NCI-H2196 treated with DMSO at 0.1 percent for 48 hours (cell line): ENCODE measurements around the gene SDCBP2.

Experiments
- DNase-seq: peaks from one replicate; lab custom pipeline; 2025; ENCODE audit not compliant: unreplicated experiment; lab: John Stamatoyannopoulos, UW

SDCBP2 gene, protein sequence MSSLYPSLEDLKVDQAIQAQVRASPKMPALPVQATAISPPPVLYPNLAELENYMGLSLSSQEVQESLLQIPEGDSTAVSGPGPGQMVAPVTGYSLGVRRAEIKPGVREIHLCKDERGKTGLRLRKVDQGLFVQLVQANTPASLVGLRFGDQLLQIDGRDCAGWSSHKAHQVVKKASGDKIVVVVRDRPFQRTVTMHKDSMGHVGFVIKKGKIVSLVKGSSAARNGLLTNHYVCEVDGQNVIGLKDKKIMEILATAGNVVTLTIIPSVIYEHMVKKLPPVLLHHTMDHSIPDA

DNA sequence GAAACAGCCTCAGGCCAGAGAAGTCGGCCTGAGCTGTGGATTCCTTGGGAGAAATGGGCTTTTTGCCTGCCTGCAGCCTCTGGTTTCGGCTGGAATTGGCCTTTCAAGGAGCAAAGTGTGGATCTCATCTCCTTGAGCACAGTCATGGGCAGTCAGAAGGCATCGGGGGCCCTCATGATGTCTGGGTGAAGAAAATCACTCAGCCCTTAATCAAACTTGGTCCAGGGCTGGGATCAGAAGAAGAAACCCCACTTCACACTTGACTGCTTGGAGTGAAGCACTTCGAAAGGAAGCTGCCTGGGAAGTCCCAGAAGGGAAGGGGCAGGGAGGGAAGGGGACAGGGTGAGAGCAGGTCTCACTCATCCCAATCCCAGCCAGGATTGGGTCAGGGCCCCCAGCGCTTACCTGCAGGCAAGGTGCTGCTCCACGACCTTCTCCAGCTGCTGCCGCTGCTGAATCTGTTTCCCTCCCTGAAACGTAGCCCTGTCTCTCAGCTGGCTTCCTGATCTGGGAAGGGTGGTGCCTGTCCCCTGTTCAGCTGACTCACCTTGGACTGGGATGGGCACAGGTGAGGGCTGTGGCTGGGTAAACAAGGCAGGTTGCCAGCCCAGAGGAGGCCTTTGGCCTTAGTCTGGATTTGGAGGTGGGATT, at the start of gene SDCBP2:
Gene SDCBP2 (minus strand): TSS at position 460 of the 651 bp plus-strand sequence. CDS start 8,723 bp downstream, outside the sequence.
- DNase-seq: no peak

DNA sequence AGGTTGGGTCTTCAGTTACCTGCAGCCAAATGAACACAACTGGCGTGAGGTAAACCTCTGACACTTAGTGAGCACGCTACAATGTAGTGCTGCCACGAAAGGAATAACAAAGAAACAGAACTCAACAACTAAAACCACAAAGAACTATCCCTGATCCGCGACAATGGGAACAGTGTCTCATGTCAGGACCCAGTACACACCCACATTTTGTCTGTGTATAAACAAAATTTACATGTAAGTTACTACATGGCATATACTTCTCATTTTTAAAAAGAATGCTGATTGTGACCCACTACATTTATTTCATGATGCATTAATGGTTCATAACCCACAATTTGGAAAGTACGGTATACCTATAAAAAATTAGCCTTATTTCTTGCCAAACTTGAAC, 49.8 kb upstream of the SDCBP2 start:
- DNase-seq: no peak

DNA sequence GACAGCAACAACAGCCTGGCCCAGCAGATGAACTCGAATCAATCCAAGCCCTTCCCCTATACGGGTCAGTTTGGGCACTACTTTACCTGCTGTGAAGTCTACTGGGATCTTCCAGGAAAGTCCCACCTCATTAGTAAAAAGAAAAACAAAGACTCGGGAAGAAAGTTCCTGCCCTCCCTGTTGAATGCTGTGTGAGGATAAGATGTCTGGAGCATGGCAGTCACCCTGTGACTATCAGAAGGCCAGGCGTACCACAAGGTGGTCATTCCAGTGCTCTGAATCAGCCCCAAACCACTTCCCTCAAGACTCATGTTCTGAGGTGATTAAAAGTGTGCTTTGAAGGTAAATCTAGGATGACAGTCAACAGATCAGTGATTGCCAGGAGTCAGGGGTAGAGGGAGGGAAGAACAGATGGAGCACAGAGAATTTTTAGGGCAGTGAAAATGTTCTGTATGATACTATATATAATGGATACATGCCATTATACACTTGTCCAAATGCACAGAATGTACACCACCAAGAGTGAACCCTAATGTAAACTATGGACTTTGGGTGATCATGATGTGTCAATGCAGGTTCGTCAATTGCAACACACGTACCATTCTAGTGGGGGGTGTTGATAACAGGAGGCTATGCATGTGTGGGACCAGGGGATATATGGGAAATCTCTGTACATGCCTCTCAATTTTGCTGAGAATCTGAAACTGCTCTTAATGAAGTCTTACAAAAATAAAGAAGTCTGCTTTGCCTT, 49.2 kb upstream of the SDCBP2 start:
- DNase-seq: no peak

DNA sequence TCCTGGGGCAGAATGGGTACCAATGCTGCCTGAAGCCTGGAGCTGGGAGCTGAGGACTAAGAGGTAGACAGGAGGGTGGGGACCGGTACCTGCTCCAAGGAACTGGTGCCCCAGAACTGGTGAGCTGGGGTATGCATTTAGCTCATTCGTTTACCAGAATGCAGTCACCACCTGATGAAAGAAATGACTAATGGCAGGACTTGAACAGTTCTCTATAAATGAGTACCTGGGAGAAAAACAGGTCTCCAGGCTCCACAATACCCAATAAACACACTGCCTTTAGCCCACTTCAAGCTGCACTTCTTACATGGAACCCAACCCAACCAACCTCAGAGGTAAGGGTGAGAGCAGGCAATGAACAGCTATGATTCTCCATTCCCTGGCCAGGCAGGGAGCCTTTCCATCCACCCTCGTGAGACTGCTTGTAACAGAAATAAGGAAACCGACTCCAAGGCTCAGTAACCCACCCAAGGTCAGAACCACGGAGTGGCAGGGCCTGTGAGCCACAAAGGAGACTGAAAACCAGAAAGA, 48.5 kb upstream of the SDCBP2 start:
- no peak for DNase-seq

DNA sequence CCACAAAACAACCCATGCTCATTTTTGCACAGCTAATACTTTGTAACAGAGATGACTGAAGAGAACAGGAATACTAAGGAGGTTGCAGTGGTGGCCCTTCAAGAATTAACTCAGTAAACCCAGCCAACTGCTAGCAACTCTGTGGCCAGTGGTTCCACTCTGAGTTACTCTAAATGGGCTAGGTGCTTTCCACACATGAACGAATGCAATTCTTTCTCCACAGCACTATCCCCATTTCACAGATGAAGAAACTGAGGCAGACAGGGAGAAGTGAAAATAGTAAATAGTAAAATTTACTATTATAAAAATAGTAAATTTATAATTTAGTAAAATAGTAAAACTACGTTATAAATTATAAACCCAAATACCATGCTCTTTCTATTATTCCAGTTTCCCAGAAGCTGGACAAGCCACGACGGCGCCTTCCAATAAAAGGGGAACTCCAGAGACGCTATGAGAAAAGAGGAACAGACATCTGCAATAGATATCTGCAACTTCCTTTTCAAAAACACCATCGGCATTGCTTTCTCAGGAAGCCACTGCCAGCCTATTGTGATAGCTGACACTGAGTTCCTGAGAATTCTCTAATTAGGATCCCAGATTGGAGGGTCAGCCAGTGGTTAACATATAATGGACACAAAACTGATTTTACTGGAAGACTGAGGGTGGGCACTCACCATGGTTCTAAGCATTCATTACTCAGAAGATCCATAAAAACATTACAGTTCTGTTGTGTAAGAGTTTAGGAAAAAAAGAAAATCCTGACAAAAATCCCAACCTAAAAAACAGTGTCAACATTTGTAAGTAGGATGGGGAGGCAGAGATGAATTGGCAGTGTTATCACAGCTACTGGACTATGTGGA, 47.7 kb upstream of the SDCBP2 start:
- no peak for DNase-seq

DNA sequence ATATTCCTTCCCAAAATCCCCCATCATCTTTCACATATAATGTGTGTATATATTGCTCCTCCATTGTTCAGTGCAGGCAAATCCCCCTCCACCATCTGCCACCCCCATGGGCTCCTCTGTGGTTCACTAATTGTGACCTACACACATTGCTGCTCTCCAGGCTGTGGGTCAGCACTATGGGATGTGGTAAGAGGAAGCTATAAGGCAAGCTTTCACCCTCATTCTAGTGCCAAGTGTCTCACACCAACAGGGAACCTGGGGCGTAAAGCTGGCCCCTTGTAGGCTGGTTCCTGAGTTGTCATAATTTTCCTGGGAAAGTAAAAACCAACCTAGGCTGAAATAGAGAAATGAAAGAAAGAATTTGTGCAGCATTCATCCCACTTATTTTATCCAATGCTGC, 47.1 kb upstream of the SDCBP2 start:
- DNase-seq: no peak

DNA sequence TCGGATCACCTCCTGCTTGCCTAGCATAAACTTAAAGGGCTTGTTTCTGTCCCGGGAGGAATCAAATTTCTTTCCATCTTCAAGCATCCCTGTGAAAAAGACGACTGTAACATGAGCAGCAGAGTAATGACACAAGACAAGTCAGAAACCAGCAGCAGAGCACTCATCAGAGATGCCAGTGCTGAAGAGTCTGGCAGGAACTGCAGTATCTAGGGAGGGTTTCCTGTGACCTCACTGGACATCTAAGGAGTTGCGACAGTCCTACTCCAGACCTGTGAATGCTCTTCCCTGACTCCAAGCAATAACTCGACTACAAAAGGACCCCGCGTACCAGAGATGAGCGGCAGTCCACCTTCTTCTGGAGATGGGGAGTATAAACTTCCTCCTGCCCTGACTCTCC, 46.6 kb upstream of the SDCBP2 start:
- no peak for DNase-seq

DNA sequence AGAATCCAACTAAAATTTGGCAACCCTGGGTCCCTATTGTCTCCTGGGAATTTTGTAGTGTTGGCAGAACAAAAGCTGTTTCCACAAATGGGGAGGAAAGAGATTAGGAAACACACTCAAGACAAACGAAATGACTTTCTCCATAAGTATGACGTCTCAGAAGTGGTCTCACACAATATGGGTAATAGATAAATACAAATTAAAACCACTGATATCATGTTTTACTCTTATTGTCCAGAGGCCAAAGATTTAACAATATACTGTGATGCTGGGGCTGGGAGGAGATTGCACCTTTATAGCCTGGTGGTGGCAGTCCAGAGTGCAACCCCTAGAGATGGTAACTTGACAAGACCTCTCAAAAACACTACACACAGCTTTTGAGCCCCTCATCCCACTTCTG, 45.3 kb upstream of the SDCBP2 start:
- no peak for DNase-seq

DNA sequence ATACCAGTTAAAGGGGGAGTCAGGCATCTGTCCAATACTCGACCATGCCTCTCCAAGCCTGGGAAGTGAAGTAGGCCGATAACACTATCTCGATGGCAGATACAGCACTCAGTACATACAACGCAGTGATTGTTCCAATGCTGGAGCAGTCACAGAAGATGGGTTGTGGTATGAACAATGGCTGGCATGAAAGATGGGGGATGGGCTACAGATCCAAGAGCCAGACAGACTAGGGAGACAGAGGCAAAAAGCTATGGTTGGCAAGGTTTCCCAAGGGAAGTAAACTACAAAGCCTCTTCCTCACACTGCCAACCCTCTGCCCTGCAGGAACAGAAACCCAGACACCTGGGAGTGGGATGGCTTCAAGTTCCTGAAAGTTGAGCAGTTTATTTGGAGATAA, 44.7 kb upstream of the SDCBP2 start:
- DNase-seq: no peak

DNA sequence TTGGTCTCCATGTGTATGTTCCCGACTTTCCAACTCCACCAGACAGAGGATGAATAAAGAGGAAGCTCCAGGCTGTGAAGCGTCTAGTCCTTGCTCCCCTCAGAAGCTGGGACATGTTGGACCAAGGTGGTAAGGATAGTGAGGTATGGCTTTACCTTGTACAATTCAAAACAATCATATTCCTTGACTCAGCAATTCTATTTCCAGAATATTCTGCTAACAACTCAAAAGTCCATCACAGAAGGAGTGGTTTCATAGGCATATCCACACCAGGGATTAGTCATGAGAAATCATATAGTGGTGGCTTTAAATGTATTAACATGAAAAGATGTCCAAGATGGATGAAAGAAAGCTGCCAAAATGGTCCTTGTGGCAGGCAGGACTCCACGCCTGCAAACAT, 44.1 kb upstream of the SDCBP2 start:
- DNase-seq: no peak

DNA sequence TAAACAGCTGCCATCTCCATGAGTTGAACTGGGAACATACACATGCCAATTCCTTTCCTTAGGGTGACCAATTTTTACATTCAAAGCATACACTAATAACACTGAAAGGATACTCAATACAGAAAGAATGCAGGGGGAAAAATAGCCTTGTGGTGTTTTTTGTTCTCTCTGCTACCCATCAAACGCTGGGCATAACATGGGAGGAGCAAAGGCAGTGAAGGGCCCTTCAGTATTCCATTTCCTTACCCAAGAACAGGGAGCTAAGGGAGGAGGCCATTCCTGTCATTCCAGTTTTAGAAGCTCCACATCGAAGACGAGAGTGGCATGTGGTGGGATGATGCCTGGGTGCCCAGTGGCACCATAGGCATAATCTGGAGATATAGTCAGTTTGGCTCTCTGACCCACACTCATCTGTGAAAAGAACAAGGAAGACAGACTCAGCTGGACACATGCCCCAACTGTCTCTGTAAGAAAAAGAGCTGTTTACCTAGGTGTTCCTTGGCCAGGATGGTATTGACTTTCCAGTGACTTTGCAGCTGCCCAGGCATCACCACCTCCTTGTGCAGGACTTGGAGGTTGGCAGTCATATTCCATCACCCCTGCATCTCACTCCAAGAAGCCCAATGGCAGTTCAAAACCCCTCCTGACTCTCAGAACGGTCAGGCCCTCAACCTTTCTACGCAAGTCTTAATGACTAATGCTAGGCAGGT, 43.0 kb upstream of the SDCBP2 start:
- DNase-seq: no peak

DNA sequence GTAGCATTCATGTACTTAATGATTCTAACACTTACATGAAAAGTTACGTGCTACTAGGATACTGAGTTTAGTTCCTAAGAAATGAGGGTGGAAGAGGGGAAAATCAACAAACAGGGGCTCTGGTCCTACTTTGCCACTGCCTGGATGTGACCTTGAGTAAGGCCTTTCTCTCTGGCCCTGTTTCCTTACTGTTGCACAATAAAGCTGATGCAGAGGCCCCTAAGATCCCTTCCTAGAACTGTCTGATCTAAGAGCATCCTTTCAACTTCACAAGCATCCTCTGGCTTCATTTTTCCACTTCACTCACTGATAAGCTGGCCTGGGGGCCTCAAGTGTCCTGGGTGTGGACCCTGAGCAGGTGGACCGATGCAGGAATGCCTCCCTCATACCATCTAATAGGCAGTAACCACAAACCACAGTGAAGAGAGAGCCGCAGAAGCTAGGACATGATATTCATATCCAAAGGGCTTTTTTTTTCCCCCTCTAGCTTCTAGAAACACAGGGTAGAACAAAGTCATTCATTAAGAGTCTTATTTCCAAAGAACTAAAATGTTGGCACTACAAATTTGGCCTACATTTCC, 42.4 kb upstream of the SDCBP2 start:
- no peak for DNase-seq

DNA sequence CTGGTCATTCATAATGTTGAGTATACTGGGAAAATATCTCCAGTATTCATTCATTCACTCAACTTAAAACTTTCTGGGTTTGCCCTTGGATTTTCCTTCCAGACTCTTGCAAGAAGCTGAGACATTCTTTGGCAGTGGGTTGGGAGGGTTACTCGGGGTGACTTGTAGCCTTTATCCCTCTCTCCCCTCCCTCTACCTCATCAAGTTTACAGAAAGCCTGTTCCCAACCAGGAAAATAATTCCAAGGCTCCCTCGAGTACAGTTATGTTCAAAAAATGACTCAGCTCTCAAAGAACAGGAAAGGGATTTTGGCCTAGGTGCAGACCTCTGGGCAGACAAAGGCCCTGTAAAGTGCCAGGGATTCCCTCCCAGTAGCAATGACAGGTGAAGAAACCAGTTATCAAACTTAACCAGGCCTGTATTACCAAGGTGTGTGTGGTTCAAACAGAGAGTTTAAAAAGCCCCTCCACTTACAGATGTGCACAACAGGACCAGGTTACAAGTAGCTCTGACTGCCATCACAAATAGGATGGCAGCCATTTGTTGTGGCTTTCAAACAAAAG, 41.7 kb upstream of the SDCBP2 start:
- DNase-seq: no peak

DNA sequence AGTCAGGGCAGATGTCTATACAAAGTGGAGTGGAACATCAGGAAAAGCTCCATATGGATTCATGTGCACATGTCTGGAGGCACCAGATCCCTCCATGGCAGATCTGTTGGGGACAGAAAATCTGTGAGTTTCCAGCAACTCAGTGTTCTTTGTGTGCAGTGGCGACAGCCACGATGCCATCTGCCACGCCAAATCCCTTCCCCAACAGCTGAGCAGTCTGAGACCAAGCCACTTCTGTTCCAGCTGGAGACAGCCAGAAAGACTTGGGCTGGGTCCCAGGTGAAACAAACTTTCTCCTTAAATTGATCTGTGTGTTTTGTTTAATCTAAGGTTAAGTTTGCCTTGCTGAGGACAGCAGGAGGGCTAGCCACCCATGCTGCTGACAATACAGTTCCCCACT, 41.0 kb upstream of the SDCBP2 start:
- DNase-seq: no peak

DNA sequence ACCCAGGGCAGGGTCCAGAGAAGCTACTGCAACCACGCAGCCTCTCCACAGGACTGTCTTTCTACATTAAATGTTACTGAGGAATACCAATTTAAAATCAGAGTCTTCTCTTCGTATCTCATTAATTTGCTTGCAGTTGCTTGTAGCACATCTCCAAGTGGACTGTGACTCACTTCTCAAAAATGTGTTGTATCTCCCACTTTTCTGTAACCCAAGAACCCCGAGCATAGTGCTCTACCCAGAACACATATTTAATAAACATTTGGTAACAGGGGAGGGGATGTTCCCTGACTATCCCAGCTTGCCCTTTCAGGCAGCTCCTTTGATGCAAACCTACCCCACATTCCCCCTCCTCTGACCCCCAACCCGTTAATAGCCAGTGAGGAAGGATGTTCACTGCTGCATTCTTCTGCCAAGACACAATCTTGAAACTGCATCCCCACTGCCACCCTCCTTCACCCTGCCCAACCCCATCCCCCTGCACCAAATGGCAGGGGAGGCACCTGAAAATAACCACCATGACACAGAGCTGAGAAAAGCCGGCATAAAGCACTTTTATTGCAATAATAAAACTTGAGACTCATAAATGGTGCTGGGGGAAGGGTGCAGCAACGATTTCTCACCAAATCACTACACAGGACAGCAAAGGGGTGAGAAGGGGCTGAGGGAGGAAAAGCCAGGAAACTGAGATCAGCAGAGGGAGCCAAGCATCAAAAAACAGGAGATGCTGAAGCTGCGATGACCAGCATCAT, 39.7 kb upstream of the SDCBP2 start:
- no peak for DNase-seq

DNA sequence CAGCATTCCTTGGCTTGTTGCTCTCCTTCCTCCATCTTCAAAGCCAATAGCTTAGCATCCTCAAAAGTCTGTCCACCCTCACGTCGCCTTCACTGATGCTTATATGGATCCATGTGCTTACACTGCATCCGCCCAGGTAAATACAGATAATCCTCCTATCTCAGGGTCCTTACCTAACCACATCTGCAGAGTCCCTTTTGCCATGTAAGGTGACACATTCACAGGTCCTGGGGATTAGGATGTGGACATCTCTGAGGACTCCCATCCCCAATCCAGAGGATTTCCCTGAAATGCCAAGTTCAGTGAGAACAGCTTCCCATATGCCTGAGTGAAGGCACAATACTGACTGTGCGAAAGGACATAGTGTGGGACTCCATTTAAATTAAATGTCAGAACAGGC, 38.5 kb upstream of the SDCBP2 start:
- DNase-seq: no peak

DNA sequence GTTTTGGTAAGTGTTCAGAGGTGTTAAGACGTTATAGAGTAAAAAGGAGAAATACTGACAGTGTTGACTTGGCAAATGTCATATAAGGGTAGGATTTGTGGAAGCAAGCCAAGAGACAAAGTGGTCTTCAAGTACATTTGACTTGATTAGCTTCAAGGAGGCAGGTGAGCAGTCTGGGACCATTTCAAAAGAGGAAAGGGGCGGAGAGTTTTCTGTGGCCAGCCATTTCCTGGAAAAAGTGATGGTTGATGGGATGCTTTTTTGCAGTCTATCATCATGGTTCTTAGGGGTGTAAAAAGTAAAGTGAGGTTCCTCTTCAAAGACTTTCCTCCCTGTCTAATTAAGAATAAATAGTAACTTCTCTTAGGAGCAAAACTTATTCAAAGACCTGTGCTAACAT, 35.2 kb upstream of the SDCBP2 start:
- DNase-seq: no peak

DNA sequence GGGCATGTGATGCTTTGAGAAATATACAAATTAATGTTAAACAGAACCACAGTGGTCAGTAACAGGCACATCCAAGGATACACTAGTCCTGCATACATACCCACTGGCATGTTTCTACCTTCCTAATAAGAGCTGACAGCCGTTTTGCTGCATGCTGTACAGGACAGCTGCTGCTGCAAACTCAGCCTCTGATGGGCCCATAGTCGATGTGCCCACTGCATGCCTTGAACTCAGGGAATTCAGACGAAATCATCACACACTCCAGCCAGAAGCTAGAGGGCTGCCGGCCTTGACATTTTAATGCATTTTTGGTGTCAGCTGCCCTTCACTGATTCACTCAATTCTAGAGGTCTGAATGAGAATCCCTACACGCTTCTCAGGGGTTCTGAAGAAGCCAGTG, 34.6 kb upstream of the SDCBP2 start:
- DNase-seq: no peak

DNA sequence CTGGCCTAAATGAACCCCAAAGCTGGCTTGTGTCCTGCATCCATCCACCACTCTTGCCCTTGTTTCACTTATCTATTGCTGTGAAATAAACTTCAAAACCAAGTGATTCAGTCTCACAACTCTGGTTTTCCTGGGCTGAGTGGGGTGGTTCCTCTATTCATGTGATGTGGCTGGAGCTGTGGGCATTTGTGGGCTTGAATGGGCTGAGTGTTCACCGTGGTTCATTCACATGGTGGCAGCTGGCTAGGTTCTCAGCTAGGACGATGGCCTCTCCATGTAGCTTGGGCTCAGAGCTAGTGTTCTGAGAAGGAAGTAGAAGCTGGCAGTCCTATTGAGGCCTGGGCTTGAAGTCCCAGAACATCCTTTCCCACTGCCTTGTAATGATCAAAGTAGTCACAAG, 33.5 kb upstream of the SDCBP2 start:
- DNase-seq: no peak
